ENCODE data around the gene ARFIP2.

The ARFIP2 gene

DNA sequence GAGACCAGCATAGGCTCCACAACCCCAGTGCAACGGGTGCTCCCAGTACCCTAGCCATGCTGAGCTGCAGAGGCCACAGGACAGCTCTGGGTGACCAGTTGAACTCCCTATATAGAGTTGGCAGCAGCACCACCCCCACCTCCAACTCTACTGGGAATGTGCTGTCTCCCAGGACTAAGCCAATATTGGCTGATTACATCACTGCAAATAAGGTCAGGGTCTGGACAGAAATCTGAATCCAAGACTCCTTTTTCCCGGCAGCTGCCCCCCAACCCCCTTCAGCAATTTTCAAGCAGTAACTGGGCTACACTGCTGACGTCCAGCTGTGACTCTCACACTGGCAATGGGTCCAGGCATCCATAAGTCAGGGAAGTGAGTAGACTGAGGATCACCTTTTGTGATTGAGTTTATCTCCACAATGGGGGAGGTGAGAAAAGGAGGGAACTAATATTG lies 40.2 kb downstream of the ARFIP2 start, which contains the start of gene HPX:
Gene HPX, minus strand, starts transcription at position 82 of the 453 bp plus-strand sequence. Its CDS starts 24 bp downstream, at position 58.
- DNase-seq = no peak

DNA sequence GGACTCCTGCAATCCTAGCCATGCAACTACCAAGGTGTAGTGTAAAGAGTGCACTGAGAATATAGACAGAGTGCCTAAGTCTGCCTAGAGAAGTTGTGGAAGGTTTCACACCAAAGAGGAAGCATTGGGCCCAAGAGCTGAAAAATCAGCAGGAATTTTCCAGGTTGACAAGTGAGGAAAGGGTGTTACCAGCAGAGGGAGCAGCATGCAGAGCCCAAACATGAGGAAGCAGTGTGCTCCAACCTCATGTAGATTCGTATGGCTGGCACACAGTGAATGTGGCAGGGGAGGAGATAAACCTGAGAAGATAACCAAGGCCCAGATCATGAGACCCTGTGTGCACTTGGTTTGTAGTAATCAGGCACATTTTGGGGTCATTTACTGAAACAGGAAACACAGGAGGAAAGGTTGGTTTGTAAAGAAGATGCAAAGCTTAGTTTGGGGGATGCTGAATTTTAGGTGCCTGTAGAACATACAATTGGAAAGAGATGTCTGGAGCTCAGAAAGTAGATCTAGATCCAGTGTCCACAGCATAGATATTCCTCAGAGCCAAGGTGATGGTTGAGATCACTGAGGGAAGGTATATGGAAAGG lies 42.1 kb downstream of the ARFIP2 start:
- DNase-seq = peak; percentile 14

DNA sequence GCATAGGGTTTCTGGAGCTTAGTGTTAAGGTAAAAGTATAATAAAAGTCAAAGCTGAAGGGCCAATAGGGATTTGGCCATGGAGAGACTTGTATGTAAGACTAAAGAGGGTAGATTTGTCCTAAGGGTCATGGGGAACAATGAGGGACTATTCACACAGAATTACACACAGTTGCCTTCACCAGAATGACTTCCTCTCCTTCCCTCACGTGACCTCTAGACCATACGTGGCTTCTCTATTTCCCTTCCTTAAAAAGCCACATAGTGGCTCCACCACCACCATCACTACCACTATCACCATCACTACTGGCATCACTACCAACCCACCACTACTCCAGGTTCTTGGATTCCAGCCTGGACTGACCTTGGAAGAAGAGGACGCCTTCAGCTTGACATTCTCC lies 43.1 kb downstream of the ARFIP2 start:
- no peak for DNase-seq

DNA sequence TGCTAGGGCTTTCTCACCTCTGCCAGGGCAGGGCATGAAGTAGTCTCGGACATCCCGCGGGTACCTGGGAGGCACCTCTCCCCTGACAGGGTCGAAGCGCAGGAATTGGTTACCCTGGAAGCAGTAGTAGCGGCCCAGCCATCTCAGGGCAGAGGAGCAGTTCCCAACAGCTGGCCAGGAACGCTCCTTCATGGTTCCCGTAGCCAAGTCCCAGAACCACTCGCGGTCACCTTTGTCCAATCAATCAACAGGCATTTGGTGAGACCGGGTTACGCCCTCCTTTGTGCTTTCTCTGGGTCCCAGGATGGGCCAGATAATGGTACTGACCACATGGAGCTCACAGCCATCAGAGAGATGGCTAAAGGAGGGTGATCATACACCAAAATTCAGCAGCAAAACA lies 43.7 kb downstream of the ARFIP2 start:
- DNase-seq = no peak

DNA sequence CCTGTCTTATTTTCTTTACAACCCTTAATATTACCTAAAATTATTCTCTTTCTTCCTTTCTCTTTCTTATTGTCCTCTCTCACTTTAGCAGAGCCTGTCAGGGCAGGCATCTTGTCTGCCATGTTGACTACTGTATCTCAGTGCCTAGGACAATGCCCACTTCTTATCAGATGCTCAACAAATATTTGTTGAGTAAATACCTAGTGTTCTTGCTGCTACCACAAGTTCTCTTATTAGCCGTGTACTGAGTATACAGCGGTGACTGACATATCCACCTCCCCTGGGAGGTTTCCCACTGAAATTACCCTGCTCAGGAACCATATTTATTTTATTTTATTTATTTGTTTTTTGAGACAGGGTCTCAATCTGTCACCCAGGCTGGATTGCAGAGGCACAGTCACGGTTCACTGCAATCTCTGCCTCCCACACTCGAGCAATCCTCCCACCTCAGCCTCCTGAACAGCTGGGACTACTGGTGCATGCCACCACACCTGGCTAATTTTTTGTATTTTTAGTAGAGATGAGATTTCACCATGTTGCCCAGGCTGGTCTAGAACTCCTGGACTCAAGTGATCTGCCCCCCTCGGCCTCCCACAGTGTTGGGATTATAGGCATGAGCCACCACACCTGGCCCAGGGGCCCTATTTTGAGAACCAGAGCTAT lies 47.0 kb downstream of the ARFIP2 start:
- peak; percentile 37 for DNase-seq

DNA sequence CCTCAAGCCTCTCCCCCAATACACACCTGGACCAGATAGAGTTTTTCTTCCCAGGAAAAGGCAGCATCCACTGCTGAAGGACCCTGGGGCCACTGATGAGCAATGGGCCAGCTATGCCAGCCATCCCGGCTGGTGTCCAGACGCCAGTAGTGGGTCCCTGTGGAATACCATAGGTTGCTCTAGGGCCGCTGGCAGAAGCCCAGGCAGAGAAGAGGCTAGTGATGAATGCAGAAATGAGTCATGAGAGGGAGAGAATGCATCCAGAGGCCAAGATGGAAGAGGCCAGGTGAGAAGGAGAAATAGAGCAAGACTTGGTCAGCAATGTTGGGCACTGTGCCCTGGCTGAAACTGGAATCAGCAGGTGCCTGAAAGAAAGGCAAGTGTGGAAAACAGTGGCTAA lies 49.3 kb downstream of the ARFIP2 start:
- DNase-seq = no peak

DNA sequence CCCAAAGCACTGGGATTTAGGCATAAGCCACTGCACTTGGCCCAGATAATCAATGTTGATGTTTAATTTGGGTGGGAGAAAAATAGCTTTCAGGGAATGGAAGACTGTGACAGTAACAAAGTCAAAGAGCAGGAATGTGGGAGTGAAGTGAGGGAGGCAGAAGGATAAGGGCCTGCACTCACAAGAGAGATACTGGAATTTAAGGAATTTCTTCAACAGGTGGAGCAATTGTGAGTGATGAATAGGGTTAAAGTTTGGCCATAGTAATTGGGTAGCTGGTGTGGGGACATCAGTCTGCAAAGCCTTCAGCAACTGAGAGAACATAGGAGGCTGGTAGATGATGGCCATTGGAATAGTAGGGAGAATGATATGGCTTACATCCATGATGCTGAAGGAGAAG lies 53.6 kb downstream of the ARFIP2 start:
- no peak for DNase-seq
